HG02840 (cell line): ENCODE data around the gene RAB5IF.
"Not testable (repeated sequence)": the region's sequence is repeated elsewhere in the genome, so short reads cannot be mapped to it uniquely, and the experiment has no call there.

Experiments
- ATAC-seq: cut with Tn5 transposase; IDR thresholded peaks from one replicate; pipeline ENCODE4 v1.9.1; 2021; ENCODE audit warnings: mild to moderate bottlenecking, moderate library complexity, moderate number of reproducible peaks; ENCODE audit not compliant: unreplicated experiment, low FRiP score

Gene RAB5IF

GRCh38 chr20:36585410-36586125 lies 20.0 kb upstream of the RAB5IF start:
- ATAC-seq = no peak

GRCh38 chr20:36587388-36588070 lies 18.1 kb upstream of the RAB5IF start:
- ATAC-seq = no peak

- ATAC-seq = no peak
Observed at GRCh38 chr20:36591281-36591680, 14.3 kb upstream of the RAB5IF start.

GRCh38 chr20:36591854-36592641 lies 13.5 kb upstream of the RAB5IF start:
- ATAC-seq = no peak

DNA sequence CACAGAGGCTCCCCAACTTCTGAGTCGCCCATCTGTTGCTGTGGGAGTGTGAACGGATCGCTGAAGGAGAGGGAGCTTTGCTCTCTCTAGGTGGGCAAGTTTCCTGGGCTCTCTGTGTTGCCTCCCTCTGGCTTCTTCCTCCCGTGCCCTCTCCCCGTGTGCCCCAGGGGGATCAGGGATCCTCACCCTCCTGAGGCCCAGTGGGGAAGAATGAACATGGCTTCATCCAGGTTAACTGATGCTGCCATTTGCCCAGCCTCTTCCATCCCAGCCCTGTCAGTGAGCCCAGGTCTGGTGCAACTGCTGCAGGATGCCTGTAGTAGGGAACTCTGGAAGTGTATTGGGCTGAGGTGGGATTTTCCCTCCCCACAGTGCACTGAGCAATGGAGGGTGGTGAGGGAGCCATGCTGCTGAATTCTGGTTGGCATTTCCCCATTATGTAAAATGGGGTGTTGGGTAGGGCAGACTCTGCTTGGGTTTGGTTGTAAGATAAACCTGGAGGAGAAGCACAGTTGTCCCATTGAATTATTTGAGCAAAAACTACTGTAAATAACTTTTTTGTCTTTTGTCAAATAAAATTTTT lies 12.1 kb upstream of the RAB5IF start:
- no peak for ATAC-seq

- ATAC-seq = no peak
Observed at GRCh38 chr20:36599912-36600345, 5.7 kb upstream of the RAB5IF start.

GRCh38 chr20:36601540-36601939 lies 4.0 kb upstream of the RAB5IF start:
- ATAC-seq = no peak

DNA sequence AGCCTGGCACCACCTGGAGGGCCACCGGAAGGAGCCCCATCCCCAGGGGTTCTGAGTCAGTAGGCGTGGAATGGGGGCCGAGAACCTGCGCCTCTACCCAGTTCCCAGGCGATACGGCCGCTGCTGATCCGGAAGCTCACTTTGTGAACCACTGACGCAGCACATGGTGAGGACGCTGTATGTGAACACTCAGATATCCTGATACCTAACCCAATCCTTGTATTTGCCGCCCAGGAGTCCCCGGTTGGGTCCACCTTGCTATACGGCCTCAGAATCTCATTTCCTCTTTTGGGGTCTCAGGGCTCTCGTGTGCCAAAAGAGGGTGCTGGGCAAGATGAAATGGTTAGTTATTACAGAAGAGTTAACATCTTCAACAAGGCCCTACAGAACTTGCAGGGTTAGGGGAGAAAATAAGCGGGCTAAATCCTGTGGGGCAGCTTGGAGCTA lies 604 bp upstream of the RAB5IF start:
- peak; percentile 23 for ATAC-seq

DNA sequence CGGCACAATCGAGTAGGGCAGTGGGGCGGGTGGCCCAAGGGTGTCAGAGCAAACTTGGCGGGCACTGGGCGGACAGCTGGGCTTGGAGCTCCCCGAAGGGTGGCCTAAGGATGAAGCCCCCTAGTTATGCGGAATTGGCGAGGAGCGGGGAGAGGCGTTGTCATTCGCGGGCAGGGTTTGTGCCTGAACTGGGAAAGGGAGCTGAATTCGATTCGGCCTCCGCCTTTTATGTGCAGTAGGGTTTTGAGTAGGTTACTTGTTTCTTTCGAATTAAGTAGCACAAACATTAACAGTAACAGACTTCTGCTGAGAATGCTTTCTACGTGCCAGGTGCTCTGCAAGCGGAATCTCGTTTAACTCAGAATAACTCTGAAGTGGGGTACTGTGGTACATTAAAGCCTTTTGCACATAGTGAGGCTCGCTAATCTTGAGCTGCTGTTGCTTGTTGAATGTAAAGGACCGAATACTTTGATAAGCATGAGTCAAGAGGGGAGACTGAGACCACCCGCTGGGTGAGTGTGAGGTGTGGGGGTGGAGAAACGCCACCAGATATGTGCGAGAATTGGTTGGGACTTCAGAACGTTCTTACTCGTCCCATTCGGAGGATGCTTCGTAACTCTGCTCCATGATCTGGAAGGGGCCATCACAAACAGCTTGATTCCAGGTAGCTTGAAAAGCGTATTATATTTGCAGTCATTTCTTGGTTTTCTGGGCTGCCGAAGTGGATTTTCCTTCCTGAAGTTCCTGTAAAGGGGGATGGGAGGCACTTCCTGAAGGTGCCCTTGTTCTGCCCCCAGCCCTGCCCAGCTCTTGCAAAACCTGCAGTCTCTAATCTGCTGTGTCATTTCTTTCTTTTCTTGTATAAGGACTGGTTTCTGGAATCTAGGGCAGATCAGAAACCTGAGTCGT lies 833 bp downstream of the RAB5IF start:
- ATAC-seq = no peak

- ATAC-seq = no peak
Observed at GRCh38 chr20:36607586-36608387, 2.2 kb downstream of the RAB5IF start.

DNA sequence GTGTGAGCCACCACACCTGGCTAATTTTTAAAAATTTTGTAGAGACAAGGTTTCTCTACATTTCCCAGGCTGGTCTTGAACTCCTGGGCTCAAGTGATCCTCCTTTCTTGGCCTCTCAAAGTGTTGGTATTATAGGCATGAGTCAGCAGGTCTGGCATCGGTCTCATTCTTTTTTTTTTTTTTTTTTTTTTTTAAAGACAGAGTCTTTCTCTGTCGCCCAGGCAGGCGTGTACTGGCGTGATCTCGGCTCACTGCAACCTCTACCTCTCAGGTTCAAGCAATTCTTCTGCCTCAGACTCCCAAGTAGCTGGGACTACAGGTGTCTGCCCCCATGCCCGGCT lies 2.8 kb downstream of the RAB5IF start:
- ATAC-seq = not testable (repeated sequence)

DNA sequence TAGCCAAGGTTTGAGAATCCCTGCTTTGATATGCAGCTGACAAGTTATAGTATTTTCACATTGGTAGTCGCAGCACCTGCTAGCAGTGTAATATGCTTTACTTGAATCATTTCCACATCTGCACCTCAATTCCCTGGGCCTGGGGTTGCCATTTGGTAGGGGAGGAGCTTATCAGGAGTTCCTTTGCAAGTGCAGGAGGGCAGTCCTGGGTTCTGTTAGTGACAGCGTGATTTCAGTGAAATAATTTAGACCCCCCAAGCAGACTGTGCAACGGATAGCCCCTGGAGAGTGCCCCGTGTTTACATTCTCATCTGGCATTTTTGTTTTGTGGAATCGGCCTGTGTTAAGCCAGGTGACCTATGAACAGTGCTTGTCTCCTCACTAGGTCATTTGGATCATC lies 6.0 kb downstream of the RAB5IF start:
- no peak for ATAC-seq

GRCh38 chr20:36613974-36614373 lies 8.4 kb downstream of the RAB5IF start:
- ATAC-seq = no peak

DNA sequence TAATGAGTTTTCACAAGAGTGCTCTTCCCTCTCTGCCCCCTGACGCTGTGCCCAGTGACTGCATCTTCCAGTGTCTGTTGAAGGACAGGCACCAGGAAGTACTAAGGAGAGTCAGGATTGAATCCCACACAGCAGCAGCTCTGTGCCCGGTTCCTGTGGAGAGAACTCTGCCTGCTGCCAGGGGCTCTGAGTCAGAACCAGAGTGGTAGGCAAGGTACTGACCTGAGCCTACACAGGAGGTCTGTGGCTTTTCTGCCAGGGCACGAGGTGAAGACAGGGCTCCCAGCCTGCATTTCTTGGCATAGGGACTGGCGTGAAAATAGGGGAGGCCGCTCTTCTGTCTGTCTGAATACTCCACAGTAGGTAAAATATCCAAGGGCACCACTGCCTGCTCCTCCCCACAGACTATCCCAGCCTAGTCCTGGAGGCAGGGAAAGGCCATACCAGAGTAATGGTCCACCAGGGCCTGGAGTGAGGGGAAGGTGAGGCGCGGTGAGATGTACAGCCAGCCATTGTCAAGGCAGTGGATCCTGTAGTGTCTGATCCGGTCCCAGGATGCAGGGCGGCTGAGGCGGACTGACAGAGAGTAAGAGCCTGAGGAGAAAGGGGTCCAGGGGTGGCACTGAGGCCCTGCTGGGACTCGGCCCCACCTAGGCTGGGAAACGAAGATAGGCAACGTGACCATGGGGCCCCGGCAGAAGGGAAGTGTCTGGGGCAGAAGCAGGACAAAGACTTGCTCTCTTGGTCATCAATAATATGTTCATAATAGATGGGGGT lies 9.4 kb downstream of the RAB5IF start:
- ATAC-seq = no peak

DNA sequence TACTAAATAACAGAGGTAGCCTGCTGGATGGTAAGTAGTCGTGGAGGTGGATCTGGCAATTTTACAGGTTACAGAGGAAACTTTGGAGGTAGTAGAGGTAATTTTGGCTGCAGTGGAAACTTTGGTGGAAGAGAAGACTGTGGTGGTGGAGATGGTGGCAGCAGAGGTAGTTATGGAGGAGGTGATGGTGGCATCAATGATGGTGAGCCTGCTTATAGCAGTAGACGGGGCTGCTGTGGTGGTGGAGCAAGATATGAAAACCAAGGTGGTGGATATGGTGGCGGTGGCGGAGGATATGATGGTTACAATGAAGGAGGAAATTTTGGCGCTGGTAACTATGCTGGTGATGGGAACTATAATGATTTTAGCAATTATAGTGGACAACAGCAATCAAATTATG lies 15.3 kb downstream of the RAB5IF start:
- ATAC-seq = no peak

DNA sequence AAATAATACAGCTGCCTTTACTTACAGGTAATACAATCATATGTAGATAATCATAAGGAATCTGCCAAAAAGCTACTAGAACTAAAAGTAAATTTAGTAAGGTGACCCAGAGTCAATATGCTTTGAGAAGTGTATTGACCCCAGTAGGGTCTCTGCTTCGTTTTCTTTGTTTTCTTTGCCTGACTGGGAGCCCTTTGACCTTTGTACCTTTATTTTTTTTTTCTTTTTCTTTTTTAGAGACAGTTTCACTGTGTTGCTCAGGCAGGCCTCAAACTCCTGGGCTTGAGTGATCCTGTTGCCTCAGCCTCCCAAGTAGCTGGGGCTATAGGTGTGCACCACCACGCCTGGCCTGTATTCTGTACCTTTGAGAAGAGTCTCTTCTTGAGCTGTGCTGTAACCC lies 17.9 kb downstream of the RAB5IF start:
- ATAC-seq = no peak

GRCh38 chr20:36624068-36624943 lies 18.7 kb downstream of the RAB5IF start:
- no peak for ATAC-seq

GRCh38 chr20:36624944-36625324 lies 19.4 kb downstream of the RAB5IF start:
- no peak for ATAC-seq
